Tibial artery (tissue), 4 donors: ENCODE measurements around the gene SF3B3.
"Not testable (repeated sequence)": the region's sequence is repeated elsewhere in the genome, so short reads cannot be mapped to it uniquely, and the experiment has no call there.

Experiments used
- DNase-seq, 2 donors: peaks; one replicate each; pipeline ENCODE4 v3.0.0-alpha.2; 2019
- H3K27ac ChIP-seq, 2 donors: fragments of 200-600 bp; sonication (generic) in 1 of 2; 1 replicate in 1 of 2; 2 replicates in 1 of 2; pipeline ENCODE4 v1.5.1; 2018 to 2019; ENCODE audit warnings: mild to moderate bottlenecking in 1 of 2
- H3K27me3 ChIP-seq, 2 donors: fragments of 200-600 bp; sonication (generic) in 1 of 2; one replicate each; pipeline versions ENCODE4 v1.5.1 to v1.6.0; 2016 to 2019
- H3K36me3 ChIP-seq, 3 donors: fragments of 200-600 bp; sonication (generic) in 2 of 3; one replicate each; pipeline ENCODE4 v1.5.1; 2016 to 2019; ENCODE audit warnings: mild to moderate bottlenecking in 2 of 3
- H3K4me1 ChIP-seq, 4 donors: fragments of 200-600 bp; sonication (generic) in 2 of 4; 1 replicate in 3 of 4; 2 replicates in 1 of 4; pipeline ENCODE4 v1.5.1; 2016 to 2019
- H3K4me3 ChIP-seq, 2 donors: fragments of 200-600 bp; sonication (generic) in 1 of 2; 1 replicate in 1 of 2; 2 replicates in 1 of 2; pipeline ENCODE4 v1.5.1; 2018 to 2019; ENCODE audit warnings: mild to moderate bottlenecking in 2 of 2
- H3K9me3 ChIP-seq, 3 donors: fragments of 200-600 bp; sonication (generic) in 1 of 3; one replicate each; pipeline ENCODE4 v1.5.1; 2016 to 2019
- CTCF ChIP-seq, 2 experiments: fragments of 200-600 bp in 1 of 2; fragments of 450-650 bp in 1 of 2; IDR thresholded peaks; one replicate each; pipeline ENCODE4 v1.5.1; 2017 to 2019; ENCODE audit warnings: antibody characterized with exemption in 2 of 2, mild to moderate bottlenecking in 1 of 2, moderate library complexity in 1 of 2
- intact Hi-C: fragments of 100-400 bp; cut with DNase I; formaldehyde crosslinking; loops from one replicate; pipeline ENCODE4 v1.15.0; 2023; ENCODE audit warnings: low total_unique reads

Gene SF3B3

GRCh38 chr16:70526403-70526802 is 2.8 kb downstream of the SF3B3 start:
- no peak overlapping the region for H3K4me3 ChIP-seq
- H3K9me3 ChIP-seq, result no peaks in the 10 kb centered on the region
- peaks cover 0 to 56% (median 38%) of the 10 kb centered on the region in 4 donors for H3K4me1 ChIP-seq
- DNase-seq, result no peak
- intact Hi-C loops, result no loop called here
- no peak overlapping the region for H3K27ac ChIP-seq
- H3K36me3 ChIP-seq, result peaks cover 40 to 48% (median 41%) of the 10 kb centered on the region in 3 donors
- H3K27me3 ChIP-seq, result no peaks in the 10 kb centered on the region
- TF ChIP-seq CTCF (IDR thresholded peaks at IDR 0.05), result no peak

- H3K27ac ChIP-seq, result no peak overlapping the region
- no peak for DNase-seq
- no peaks in the 10 kb centered on the region for H3K27me3 ChIP-seq
- intact Hi-C loops, result no loop called here
- no peak overlapping the region for H3K4me3 ChIP-seq
- no peaks in the 10 kb centered on the region for H3K9me3 ChIP-seq
- no peak for TF ChIP-seq CTCF (IDR thresholded peaks at IDR 0.05)
- H3K4me1 ChIP-seq, result peaks cover 0 to 49% (median 32%) of the 10 kb centered on the region in 4 donors
- H3K36me3 ChIP-seq, result peaks cover 50 to 58% (median 52%) of the 10 kb centered on the region in 3 donors
These were observed 3.8 kb downstream of the SF3B3 start for GRCh38 chr16:70527315-70527996.

- intact Hi-C loops, result no loop called here
- Histone ChIP-seq H3K27me3 (no peaks in the 10 kb centered on the region), H3K27ac (no peak overlapping the region), H3K4me3 (no peak overlapping the region), H3K4me1 (peaks cover 0 to 44% (median 27%) of the 10 kb centered on the region in 4 donors), H3K36me3 (peaks cover 67 to 76% (median 69%) of the 10 kb centered on the region in 3 donors), H3K9me3 (no peaks in the 10 kb centered on the region)
- TF ChIP-seq CTCF (IDR thresholded peaks at IDR 0.05), result peak; percentile 48 to 51
- no peak for DNase-seq
These were observed 5.6 kb downstream of the SF3B3 start for GRCh38 chr16:70529051-70529777.

- not testable (repeated sequence) for H3K4me3 ChIP-seq
These were observed 6.3 kb downstream of the SF3B3 start for GRCh38 chr16:70529954-70530353.

GRCh38 chr16:70534971-70535370 is 11.4 kb downstream of the SF3B3 start:
- intact Hi-C loops, result loop anchor here (5.0 to 10.0 kb wide), 2 partner anchors 117 to 230 kb away; no protein-coding TSS in a partner anchor
- H3K4me3 ChIP-seq, result no peak overlapping the region
- H3K36me3 ChIP-seq, result peaks cover 94 to 100% (median 98%) of the 10 kb centered on the region in 3 donors
- H3K4me1 ChIP-seq, result no peaks in the 10 kb centered on the region
- H3K27me3 ChIP-seq, result no peaks in the 10 kb centered on the region
- no peak overlapping the region for H3K27ac ChIP-seq
- no peak for TF ChIP-seq CTCF (IDR thresholded peaks at IDR 0.05)
- DNase-seq, result no peak
- H3K9me3 ChIP-seq, result no peaks in the 10 kb centered on the region

More at GRCh38 chr16:70529954-70530353, 6.3 kb downstream of the SF3B3 start:
- DNase-seq, H3K27ac ChIP-seq, H3K9me3 ChIP-seq, H3K27me3 ChIP-seq: not testable (repeated sequence)
- intact Hi-C loops, result loop anchor here (5.0 to 10.0 kb wide), 2 partner anchors 122 to 235 kb away; no protein-coding TSS in a partner anchor
- Histone ChIP-seq H3K36me3 (peaks cover 71 to 83% (median 77%) of the 10 kb centered on the region in 3 donors), H3K4me1 (peaks cover 0 to 40% (median 23%) of the 10 kb centered on the region in 4 donors)

- Histone ChIP-seq H3K27ac (no peak overlapping the region), H3K27me3 (no peaks in the 10 kb centered on the region), H3K4me3 (no peak overlapping the region), H3K36me3 (peaks cover 88 to 100% (median 100%) of the 10 kb centered on the region in 3 donors), H3K4me1 (no peaks in the 10 kb centered on the region), H3K9me3 (no peaks in the 10 kb centered on the region)
- intact Hi-C loops, result no loop called here
- DNase-seq, result no peak
- no peak for TF ChIP-seq CTCF (IDR thresholded peaks at IDR 0.05)
These were observed 17.4 kb downstream of the SF3B3 start for GRCh38 chr16:70540994-70541393.
